Measurements from ENCODE around the gene FBXL16.
"Not testable (repeated sequence)": the region's sequence is repeated elsewhere in the genome, so short reads cannot be mapped to it uniquely, and the experiment has no call there.

Gene FBXL16

DNA sequence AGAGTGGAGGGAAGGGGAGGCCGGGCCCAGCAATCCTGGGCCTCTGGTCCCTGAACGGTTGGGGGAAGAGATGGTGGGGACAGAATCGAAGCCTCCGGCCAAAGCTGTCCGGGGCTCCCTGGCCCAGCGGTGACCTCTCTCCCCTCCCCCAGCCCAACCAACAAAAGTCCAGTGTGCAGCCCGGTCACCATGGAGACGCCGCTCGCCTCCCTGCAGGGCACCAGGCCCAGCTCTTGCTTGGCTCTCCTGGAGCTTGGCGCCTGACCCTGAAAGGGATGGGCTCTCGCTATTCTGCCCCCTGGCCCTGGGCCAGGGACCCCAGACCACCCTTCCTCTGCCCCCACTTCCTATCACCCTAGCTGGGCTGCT is 10.6 kb upstream of the FBXL16 start:
- H3K4me1 ChIP-seq: peaks cover 0 to 50% (median 31%) of the 10 kb centered on the region in 4 donors
- H3K27ac ChIP-seq: no peak overlapping the region
- peaks cover 0 to 31% of the 10 kb centered on the region in 2 donors for H3K27me3 ChIP-seq
- peak overlapping the region; percentile 56 to 75 for H3K4me3 ChIP-seq
- no peaks in the 10 kb centered on the region for H3K9me3 ChIP-seq
- no peak for DNase-seq
- H3K36me3 ChIP-seq: no peaks in the 10 kb centered on the region
- TF ChIP-seq, protein P1, sequence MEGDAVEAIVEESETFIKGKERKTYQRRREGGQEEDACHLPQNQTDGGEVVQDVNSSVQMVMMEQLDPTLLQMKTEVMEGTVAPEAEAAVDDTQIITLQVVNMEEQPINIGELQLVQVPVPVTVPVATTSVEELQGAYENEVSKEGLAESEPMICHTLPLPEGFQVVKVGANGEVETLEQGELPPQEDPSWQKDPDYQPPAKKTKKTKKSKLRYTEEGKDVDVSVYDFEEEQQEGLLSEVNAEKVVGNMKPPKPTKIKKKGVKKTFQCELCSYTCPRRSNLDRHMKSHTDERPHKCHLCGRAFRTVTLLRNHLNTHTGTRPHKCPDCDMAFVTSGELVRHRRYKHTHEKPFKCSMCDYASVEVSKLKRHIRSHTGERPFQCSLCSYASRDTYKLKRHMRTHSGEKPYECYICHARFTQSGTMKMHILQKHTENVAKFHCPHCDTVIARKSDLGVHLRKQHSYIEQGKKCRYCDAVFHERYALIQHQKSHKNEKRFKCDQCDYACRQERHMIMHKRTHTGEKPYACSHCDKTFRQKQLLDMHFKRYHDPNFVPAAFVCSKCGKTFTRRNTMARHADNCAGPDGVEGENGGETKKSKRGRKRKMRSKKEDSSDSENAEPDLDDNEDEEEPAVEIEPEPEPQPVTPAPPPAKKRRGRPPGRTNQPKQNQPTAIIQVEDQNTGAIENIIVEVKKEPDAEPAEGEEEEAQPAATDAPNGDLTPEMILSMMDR (IDR thresholded peaks at IDR 0.05): no peak
- intact Hi-C loops (cut with DNase I; ENCODE audit: low total_unique reads): no loop called here

DNA sequence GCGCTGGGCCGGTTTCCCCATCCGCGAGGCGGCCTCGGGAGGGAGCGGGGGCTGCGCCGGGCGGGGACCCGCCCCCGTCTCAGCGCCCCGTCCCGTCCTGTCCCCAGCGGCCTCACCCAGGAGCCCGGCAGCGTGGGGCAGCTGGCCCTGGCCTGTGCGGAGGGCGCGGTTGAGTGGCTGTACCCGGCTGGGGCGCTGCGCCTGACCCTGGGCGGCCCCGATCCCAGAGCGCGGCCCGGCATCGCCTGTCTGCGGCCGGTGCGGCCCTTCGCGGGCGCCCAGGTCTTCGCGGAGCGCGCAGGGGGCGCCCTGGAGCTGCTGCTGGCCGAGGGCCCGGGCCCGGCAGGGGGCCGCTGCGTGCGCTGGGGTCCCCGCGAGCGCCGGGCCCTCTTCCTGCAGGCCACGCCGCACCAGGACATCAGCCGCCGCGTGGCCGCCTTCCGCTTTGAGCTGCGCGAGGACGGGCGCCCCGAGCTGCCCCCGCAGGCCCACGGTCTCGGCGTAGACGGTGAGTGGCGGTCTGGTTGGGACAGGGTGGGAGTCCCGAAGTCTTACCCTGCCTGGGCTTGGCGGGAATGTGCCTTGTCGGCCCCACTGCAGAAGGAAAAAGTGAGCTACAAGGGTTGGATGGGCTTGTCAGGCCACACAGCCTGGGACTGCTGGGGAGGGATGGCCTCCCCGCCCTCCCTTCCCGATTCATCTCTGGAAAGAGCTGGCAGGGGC is 10.0 kb upstream of the FBXL16 start:
- peak overlapping the region; percentile 56 to 75 for H3K4me3 ChIP-seq
- no peak for DNase-seq
- H3K36me3 ChIP-seq: no peaks in the 10 kb centered on the region
- H3K27ac ChIP-seq: no peak overlapping the region
- H3K4me1 ChIP-seq: peaks cover 0 to 46% (median 31%) of the 10 kb centered on the region in 4 donors
- TF ChIP-seq, protein P1 (IDR thresholded peaks at IDR 0.05): no peak
- no peaks in the 10 kb centered on the region for H3K9me3 ChIP-seq
- H3K27me3 ChIP-seq: peaks cover 0 to 36% of the 10 kb centered on the region in 2 donors
- intact Hi-C loops (cut with DNase I; ENCODE audit: low total_unique reads): loop anchor here (2.0 kb wide), 1 partner anchor 25 kb away; the partner anchor contains the start of gene CIAO3

DNA sequence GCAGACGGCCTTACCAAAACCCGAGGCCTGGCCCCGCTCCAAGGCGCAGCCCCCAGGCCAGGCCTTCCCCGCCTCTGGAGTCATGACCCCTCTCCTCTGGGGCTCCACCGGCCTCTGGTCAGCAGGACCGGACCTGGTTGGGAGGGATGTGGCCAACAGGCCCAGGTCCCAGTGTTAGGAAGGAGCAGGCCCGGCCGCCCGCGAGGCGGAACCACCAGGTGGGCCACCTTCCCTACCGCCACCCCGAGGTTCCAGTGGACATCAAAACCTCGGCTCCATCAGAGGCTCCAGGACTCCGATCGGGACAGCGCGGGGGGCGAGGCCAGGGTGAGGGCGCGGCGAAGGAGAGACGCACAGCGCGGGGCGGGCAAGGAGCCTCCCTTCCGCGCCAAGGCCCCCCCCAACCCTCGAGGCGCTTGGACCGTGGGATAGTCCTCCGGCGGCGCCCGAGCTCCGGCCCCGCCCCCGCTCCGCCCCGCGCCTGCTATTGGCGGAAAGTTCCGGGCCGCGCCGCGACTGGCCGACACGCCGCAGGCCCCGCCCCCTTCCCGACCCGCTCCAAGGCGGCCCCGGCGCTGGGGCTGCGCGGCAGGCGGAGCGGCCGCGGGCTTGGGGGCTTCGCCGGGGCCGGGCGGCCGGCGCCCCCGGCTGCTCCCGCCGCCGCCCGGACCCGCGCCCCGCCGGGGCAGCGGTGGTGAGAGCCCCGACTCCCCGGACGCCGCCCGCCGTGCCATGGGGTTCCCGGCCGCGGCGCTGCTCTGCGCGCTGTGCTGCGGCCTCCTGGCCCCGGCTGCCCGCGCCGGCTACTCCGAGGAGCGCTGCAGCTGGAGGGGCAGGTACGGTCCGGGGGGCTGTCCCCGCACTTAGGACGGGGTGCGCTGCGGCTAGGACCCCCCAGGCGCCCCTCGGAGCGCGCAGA is 9.2 kb upstream of the FBXL16 start, which contains the start of gene METRN:
Gene METRN (plus strand): TSS at position 561 of the 919 bp plus-strand sequence. CDS start 172 bp downstream, at position 733.
- intact Hi-C loops (cut with DNase I; ENCODE audit: low total_unique reads): loop anchor here (2.0 to 5.0 kb wide), 2 partner anchors 26 to 342 kb away; partner anchors contain the start of gene CIAO3

DNA sequence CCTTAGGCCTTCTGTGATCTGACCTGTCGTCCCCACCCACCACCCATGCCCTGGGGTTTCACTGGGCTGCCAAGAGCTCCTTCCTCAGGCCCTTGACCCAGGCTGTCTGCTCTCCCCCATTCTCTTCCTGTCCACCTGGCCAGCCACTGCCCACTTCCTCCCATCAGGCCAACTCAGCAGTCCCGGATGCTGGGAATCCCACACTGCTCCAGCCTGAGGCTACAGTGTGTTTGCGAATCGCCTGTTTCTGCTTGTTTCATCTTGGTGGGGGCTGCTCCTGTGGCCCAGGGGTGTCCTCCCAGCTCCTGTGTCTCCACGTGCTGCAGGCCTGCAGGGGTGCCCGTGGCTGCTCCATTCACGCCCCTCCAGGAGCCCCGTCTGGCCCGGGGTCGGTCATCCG is 8.5 kb upstream of the FBXL16 start:
- TF ChIP-seq, protein P1 (IDR thresholded peaks at IDR 0.05): no peak
- no peaks in the 10 kb centered on the region for H3K36me3 ChIP-seq
- H3K27me3 ChIP-seq: peaks cover 0 to 52% of the 10 kb centered on the region in 2 donors

More for the DNA sequence above, 9.2 kb upstream of the FBXL16 start, which contains the start of gene METRN:
- peaks cover 0 to 44% (median 27%) of the 10 kb centered on the region in 4 donors for H3K4me1 ChIP-seq
- no peak within 1 kb of the TSS for H3K27ac ChIP-seq
- TF ChIP-seq, protein P1 (IDR thresholded peaks at IDR 0.05): no peak
- H3K36me3 ChIP-seq: no peaks in the 10 kb centered on the region
- peak; percentile 90 to 94 for DNase-seq
- H3K4me3 ChIP-seq: peak within 1 kb of the TSS; percentile 56 to 75
- no peaks in the 10 kb centered on the region for H3K9me3 ChIP-seq
- H3K27me3 ChIP-seq: peaks cover 0 to 44% of the 10 kb centered on the region in 2 donors

DNA sequence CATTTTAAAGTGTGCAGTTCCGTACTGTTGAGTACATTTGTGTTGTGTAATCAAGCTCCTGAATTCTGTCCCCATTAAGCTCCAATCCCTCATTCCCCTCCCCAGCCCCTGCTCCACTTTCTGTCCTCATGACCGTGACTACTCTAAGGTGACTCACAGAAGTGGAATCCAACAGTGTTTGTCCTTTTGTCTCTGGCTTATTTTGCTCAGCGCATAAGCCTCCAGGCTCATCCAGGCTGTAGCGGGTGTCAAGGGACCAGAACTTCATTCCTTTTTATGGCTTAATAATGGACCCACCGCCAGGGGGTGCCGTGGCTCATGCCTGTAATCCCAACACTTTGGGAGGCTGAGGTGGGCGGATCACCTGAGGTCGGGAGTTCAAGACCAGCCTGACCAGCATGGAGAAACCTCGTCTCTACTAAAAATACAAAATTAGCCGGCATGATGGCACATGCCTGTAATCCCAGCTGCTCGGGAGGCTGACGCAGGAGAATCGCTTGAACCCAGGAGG is 7.2 kb upstream of the FBXL16 start:
- not testable (repeated sequence) for DNase-seq, H3K36me3 ChIP-seq, H3K27ac ChIP-seq, H3K9me3 ChIP-seq, H3K4me3 ChIP-seq
- Histone ChIP-seq H3K27me3 (peaks cover 0 to 65% of the 10 kb centered on the region in 2 donors), H3K4me1 (peaks cover 0 to 40% (median 29%) of the 10 kb centered on the region in 4 donors)
- intact Hi-C loops (cut with DNase I; ENCODE audit: low total_unique reads): loop anchor here (2.0 to 5.0 kb wide), 2 partner anchors 74 to 345 kb away; no protein-coding TSS in a partner anchor

More for the DNA sequence above, 8.5 kb upstream of the FBXL16 start:
- DNase-seq: no peak
- no peak overlapping the region for H3K27ac ChIP-seq
- no peaks in the 10 kb centered on the region for H3K9me3 ChIP-seq
- intact Hi-C loops (cut with DNase I; ENCODE audit: low total_unique reads): loop anchor here (2.0 to 5.0 kb wide), 2 partner anchors 27 to 343 kb away; partner anchors contain the start of gene CIAO3
- no peak overlapping the region for H3K4me3 ChIP-seq
- peaks cover 0 to 43% (median 29%) of the 10 kb centered on the region in 4 donors for H3K4me1 ChIP-seq
